ENCODE measurements around the gene KCNK10. TPM values are rescaled to one million over a fixed set of nuclear protein-coding genes. Genes with fewer than 3 reads are reported as not detected.

Gene KCNK10
- total and polyA plus RNA-seq, 2 donors (not counting 1 experiment from before 2014, with no cell fraction given), result 0.20 TPM; not detected in 1

- no peaks in the 10 kb centered on the region for H3K36me3 ChIP-seq (replicated peaks in 1 of 2; ENCODE audit: control extremely low read depth in 1 of 2, control insufficient read depth in 1 of 2, extremely low read depth in 1 of 2, insufficient read depth in 2 of 2, low read length in 1 of 2)
- H3K4me3 Mint-ChIP-seq, result no peak overlapping the region
- H4K20me1 ChIP-seq (ENCODE audit: control insufficient read depth, insufficient read depth, low read length, poor library complexity, severe bottlenecking), result no peaks in the 10 kb centered on the region
- peaks cover 3% of the 10 kb centered on the region for H3K9me3 Mint-ChIP-seq (ENCODE audit: insufficient read depth)
- H3K4me3 ChIP-seq (ENCODE audit: control extremely low read depth in 1 of 5, extremely low read depth in 1 of 5, insufficient read depth in 1 of 5, low read depth in 2 of 5, low read length in 4 of 5), result no peak overlapping the region
- no peaks in the 10 kb centered on the region for H3K4me1 ChIP-seq (ENCODE audit: control insufficient read depth in 2 of 2, insufficient read depth in 2 of 2, low read length in 2 of 2)
- no peaks in the 10 kb centered on the region for H3K4me1 Mint-ChIP-seq
- intact Hi-C loops (cut with micrococcal nuclease), result no loop called here
- TF ChIP-seq EZH2 (IDR thresholded peaks at IDR 0.05; ENCODE audit: borderline replicate concordance, insufficient read depth, low read depth, low read length, poor library complexity, severe bottlenecking) (no peak), CTCF (IDR thresholded peaks at IDR 0.05) (no peak)
- ATAC-seq (ENCODE audit: low read depth) (no peak), DNase-seq (no peak)
- H3K4me2 ChIP-seq (replicated peaks; ENCODE audit: low read depth, low read length, poor library complexity, severe bottlenecking), result no peak overlapping the region
- peaks cover 56% of the 10 kb centered on the region for H3K27me3 Mint-ChIP-seq
- H2AFZ ChIP-seq (ENCODE audit: insufficient read depth, low read depth, low read length, poor library complexity, severe bottlenecking), result no peak overlapping the region
- no peaks in the 10 kb centered on the region for H3K79me2 ChIP-seq (ENCODE audit: control insufficient read depth, insufficient read depth, low read length)
- CTCF ChIA-PET, result no interaction called here
- no peak overlapping the region for H3K27ac ChIP-seq (ENCODE audit: low read length in 2 of 2)
- no peak overlapping the region for H3K27ac Mint-ChIP-seq
- H3K9me3 ChIP-seq (ENCODE audit: control extremely low read depth in 1 of 3, control insufficient read depth in 2 of 3, insufficient read depth in 1 of 3, low read length in 2 of 3), result peaks cover 0 to 8% (median 0%) of the 10 kb centered on the region in 3 donors
- WGBS (ENCODE audit: insufficient coverage), result no CpG with 5 or more reads among the region's 4 CpGs
- no peak overlapping the region for H3K9ac ChIP-seq (ENCODE audit: low read length)
- H3K27me3 ChIP-seq (replicated peaks in 1 of 4; ENCODE audit: control extremely low read depth in 1 of 4, control insufficient read depth in 3 of 4, insufficient read depth in 4 of 4, low read length in 3 of 4), result peaks cover 0 to 6% (median 1%) of the 10 kb centered on the region in 4 experiments
- POLR2A ChIA-PET, result no interaction called here
These were observed 41.8 kb upstream of the KCNK10 start for GRCh38 chr14:88364710-88365413.

GRCh38 chr14:88363644-88364043 lies 40.6 kb upstream of the KCNK10 start:
- ChIA-PET POLR2A (no interaction called here), CTCF (no interaction called here)
- Histone ChIP-seq H3K9ac (ENCODE audit: low read length) (no peak overlapping the region), H3K4me2 (replicated peaks; ENCODE audit: low read depth, low read length, poor library complexity, severe bottlenecking) (no peak overlapping the region), H3K4me1 (ENCODE audit: control insufficient read depth in 2 of 2, insufficient read depth in 2 of 2, low read length in 2 of 2) (no peaks in the 10 kb centered on the region), H3K27ac (ENCODE audit: low read length in 2 of 2) (no peak overlapping the region), H3K4me3 (ENCODE audit: control extremely low read depth in 1 of 5, extremely low read depth in 1 of 5, insufficient read depth in 1 of 5, low read depth in 2 of 5, low read length in 4 of 5) (no peak overlapping the region), H3K9me3 (ENCODE audit: control extremely low read depth in 1 of 3, control insufficient read depth in 2 of 3, insufficient read depth in 1 of 3, low read length in 2 of 3) (peaks cover 0 to 6% (median 0%) of the 10 kb centered on the region in 3 donors), H2AFZ (ENCODE audit: insufficient read depth, low read depth, low read length, poor library complexity, severe bottlenecking) (no peak overlapping the region), H3K27me3 (replicated peaks in 1 of 4; ENCODE audit: control extremely low read depth in 1 of 4, control insufficient read depth in 3 of 4, insufficient read depth in 4 of 4, low read length in 3 of 4) (peaks cover 0 to 2% (median 0%) of the 10 kb centered on the region in 4 experiments), H3K79me2 (ENCODE audit: control insufficient read depth, insufficient read depth, low read length) (no peaks in the 10 kb centered on the region), H4K20me1 (ENCODE audit: control insufficient read depth, insufficient read depth, low read length, poor library complexity, severe bottlenecking) (no peaks in the 10 kb centered on the region), H3K36me3 (replicated peaks in 1 of 2; ENCODE audit: control extremely low read depth in 1 of 2, control insufficient read depth in 1 of 2, extremely low read depth in 1 of 2, insufficient read depth in 2 of 2, low read length in 1 of 2) (no peaks in the 10 kb centered on the region)
- H3K4me3 Mint-ChIP-seq, result no peak overlapping the region
- 88% methylated on average over 3 of the region's 4 CpGs for WGBS (ENCODE audit: insufficient coverage)
- intact Hi-C loops (cut with micrococcal nuclease), result no loop called here
- no peaks in the 10 kb centered on the region for H3K4me1 Mint-ChIP-seq
- peaks cover 53% of the 10 kb centered on the region for H3K27me3 Mint-ChIP-seq
- TF ChIP-seq EZH2 (IDR thresholded peaks at IDR 0.05; ENCODE audit: borderline replicate concordance, insufficient read depth, low read depth, low read length, poor library complexity, severe bottlenecking) (no peak), CTCF (IDR thresholded peaks at IDR 0.05) (no peak)
- peaks cover 3% of the 10 kb centered on the region for H3K9me3 Mint-ChIP-seq (ENCODE audit: insufficient read depth)
- ATAC-seq (ENCODE audit: low read depth) (no peak), DNase-seq (no peak)
- no peak overlapping the region for H3K27ac Mint-ChIP-seq
